ENCODE data around the gene BUD23.

BUD23 gene

DNA sequence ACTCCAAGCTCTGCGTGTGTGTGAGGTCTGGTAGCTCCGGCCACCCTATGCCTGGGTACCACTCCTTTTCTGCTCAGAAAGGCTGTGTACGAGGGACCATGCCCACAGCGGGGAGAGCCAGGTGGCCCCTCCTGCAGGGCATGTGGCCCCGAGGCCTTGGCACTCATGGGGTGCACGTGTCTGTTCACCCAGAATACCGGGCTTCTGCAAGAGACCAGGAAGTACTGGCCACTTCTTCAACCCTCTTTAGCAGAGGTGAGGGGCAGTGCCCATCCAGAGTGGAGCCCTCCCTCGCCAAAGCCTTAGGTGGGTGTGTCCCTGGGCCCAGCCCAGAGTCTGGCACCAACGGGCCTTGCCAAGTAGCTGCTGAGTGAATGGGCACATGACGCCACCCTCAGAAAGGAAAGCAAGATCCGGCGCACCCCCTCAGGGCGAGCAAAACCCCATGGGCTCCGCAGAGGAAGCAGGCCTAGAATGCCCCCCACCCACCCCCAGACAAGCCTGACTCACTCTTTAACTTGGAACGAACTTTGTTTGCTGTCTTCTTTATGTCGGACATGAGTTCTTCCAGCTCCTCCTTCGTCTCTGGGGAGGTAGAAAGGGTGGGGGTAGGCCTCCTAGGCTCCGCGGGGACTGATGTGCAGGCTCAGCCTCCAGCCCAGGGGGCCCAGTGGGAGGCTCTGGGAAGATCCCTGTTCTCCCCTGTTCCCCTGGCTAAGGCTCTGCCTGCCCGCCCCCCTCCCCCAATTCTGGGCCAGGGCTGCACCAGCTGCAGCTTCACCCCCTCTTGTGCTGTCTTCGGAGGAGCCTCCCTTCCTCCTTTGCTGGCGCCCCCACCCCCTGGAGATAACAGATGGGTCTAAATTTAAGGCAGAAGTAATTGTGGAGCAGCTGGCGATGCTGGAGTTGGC is 21.5 kb downstream of the BUD23 start:
- TF ChIP-seq TAF1 (IDR thresholded peaks at IDR 0.05; ENCODE audit: borderline replicate concordance, insufficient read depth, low read length) (no peak), SIN3A (IDR thresholded peaks at IDR 0.05; ENCODE audit: borderline replicate concordance, insufficient read depth, low read length) (no peak), POLR2AphosphoS5 (IDR thresholded peaks at IDR 0.05; ENCODE audit: low read depth, low read length) (no peak), FOXP2 (optimal IDR thresholded peaks at IDR 0.05; ENCODE audit: borderline replicate concordance, extremely low read depth, extremely low read length, insufficient read depth) (no peak)
- TF ChIP-seq, protein P1, sequence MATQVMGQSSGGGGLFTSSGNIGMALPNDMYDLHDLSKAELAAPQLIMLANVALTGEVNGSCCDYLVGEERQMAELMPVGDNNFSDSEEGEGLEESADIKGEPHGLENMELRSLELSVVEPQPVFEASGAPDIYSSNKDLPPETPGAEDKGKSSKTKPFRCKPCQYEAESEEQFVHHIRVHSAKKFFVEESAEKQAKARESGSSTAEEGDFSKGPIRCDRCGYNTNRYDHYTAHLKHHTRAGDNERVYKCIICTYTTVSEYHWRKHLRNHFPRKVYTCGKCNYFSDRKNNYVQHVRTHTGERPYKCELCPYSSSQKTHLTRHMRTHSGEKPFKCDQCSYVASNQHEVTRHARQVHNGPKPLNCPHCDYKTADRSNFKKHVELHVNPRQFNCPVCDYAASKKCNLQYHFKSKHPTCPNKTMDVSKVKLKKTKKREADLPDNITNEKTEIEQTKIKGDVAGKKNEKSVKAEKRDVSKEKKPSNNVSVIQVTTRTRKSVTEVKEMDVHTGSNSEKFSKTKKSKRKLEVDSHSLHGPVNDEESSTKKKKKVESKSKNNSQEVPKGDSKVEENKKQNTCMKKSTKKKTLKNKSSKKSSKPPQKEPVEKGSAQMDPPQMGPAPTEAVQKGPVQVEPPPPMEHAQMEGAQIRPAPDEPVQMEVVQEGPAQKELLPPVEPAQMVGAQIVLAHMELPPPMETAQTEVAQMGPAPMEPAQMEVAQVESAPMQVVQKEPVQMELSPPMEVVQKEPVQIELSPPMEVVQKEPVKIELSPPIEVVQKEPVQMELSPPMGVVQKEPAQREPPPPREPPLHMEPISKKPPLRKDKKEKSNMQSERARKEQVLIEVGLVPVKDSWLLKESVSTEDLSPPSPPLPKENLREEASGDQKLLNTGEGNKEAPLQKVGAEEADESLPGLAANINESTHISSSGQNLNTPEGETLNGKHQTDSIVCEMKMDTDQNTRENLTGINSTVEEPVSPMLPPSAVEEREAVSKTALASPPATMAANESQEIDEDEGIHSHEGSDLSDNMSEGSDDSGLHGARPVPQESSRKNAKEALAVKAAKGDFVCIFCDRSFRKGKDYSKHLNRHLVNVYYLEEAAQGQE (IDR thresholded peaks at IDR 0.05; ENCODE audit: insufficient read depth in 1 of 2, low read depth in 2 of 2, low read length in 2 of 2): no peak

DNA sequence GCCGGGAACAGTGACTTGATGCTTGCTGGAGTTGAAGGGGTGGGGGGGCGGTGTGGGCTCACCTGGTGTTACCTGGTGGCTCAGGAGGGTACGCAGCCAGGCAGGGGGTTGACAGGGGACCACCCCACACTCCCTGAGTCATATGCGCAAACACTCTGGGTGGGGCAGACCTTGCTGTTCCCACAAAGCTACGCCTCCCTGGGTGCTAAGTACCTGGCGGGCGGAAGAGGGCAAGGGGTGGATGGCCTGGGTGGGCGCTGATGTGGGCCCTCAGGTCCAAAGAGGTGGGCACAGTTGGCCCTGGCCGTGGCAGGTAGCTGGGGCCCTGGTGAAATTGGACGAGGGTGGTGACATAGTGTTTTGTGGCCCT is 22.1 kb downstream of the BUD23 start:
- TF ChIP-seq TAF1 (IDR thresholded peaks at IDR 0.05; ENCODE audit: borderline replicate concordance, insufficient read depth, low read length): no peak
- no peak for TF ChIP-seq FOXP2 (optimal IDR thresholded peaks at IDR 0.05; ENCODE audit: borderline replicate concordance, extremely low read depth, extremely low read length, insufficient read depth)
- no peak for TF ChIP-seq POLR2AphosphoS5 (IDR thresholded peaks at IDR 0.05; ENCODE audit: low read depth, low read length)
- TF ChIP-seq SIN3A (IDR thresholded peaks at IDR 0.05; ENCODE audit: borderline replicate concordance, insufficient read depth, low read length): no peak
- TF ChIP-seq, protein P1 (IDR thresholded peaks at IDR 0.05; ENCODE audit: insufficient read depth in 1 of 2, low read depth in 2 of 2, low read length in 2 of 2): no peak

GRCh38 chr7:73706126-73707044 is 23.0 kb downstream of the BUD23 start:
- TF ChIP-seq POLR2AphosphoS5 (IDR thresholded peaks at IDR 0.05; ENCODE audit: low read depth, low read length): no peak
- TF ChIP-seq, protein P1 (IDR thresholded peaks at IDR 0.05; ENCODE audit: insufficient read depth in 1 of 2, low read depth in 2 of 2, low read length in 2 of 2): no peak
- no peak for TF ChIP-seq FOXP2 (optimal IDR thresholded peaks at IDR 0.05; ENCODE audit: borderline replicate concordance, extremely low read depth, extremely low read length, insufficient read depth)
- TF ChIP-seq SIN3A (IDR thresholded peaks at IDR 0.05; ENCODE audit: borderline replicate concordance, insufficient read depth, low read length): no peak
- TF ChIP-seq TAF1 (IDR thresholded peaks at IDR 0.05; ENCODE audit: borderline replicate concordance, insufficient read depth, low read length): no peak

- TF ChIP-seq FOXP2 (optimal IDR thresholded peaks at IDR 0.05; ENCODE audit: borderline replicate concordance, extremely low read depth, extremely low read length, insufficient read depth): no peak
- TF ChIP-seq POLR2AphosphoS5 (IDR thresholded peaks at IDR 0.05; ENCODE audit: low read depth, low read length): no peak
- TF ChIP-seq, protein P1 (IDR thresholded peaks at IDR 0.05; ENCODE audit: insufficient read depth in 1 of 2, low read depth in 2 of 2, low read length in 2 of 2): no peak
- no peak for TF ChIP-seq SIN3A (IDR thresholded peaks at IDR 0.05; ENCODE audit: borderline replicate concordance, insufficient read depth, low read length)
- no peak for TF ChIP-seq TAF1 (IDR thresholded peaks at IDR 0.05; ENCODE audit: borderline replicate concordance, insufficient read depth, low read length)
Observed at GRCh38 chr7:73707045-73707631, 23.7 kb downstream of the BUD23 start.

All from PFSK-1 (cell line).